NCI-H345 treated with DMSO at 0.1 percent for 48 hours (cell line): ENCODE data around the gene SLC35F6.

Experiments used
- DNase-seq: peaks from one replicate; lab custom pipeline; 2025; ENCODE audit not compliant: unreplicated experiment; lab: John Stamatoyannopoulos, UW

The SLC35F6 gene, protein sequence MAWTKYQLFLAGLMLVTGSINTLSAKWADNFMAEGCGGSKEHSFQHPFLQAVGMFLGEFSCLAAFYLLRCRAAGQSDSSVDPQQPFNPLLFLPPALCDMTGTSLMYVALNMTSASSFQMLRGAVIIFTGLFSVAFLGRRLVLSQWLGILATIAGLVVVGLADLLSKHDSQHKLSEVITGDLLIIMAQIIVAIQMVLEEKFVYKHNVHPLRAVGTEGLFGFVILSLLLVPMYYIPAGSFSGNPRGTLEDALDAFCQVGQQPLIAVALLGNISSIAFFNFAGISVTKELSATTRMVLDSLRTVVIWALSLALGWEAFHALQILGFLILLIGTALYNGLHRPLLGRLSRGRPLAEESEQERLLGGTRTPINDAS

DNA sequence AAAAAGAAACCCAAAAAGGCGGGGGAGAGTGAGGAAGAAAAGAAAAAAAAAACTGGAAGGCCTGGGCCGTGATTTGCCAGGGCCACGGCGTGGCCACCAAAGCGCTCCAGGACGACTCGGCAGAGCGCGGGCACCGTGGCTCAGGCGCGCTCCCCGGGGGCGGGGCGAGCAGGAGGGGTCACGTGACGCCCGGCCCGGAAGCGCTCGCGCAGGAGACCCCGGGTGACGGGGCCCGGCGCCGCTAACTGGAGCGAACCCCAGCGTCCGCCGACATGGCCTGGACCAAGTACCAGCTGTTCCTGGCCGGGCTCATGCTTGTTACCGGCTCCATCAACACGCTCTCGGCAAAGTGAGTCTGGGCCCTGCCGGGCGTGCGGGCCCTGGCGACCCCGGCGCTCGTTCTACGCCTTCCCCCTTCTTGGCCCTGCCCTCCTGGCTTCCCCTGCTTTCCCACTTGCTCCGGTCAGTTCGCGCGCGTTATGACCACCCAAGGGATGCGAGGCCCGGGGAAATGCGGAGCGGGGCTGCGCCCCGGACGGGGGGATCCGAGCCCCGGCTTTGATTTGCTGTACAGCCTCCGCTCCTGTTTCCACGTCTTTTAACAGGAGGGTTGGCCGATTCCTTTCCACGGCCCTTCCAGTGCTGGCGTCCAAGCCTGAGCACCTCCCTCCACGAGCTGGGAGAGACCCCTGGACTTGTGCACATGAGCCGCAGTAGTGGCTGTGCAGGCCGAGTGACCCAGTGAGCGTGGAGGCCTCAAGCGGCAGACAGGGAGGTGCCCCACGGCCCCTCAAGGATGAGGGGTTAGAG lies at the start of gene SLC35F6:
Gene SLC35F6 (plus strand): TSS at position 207 of the 810 bp plus-strand sequence. CDS start 66 bp downstream, at position 273.
- peak; percentile 64 for DNase-seq

DNA sequence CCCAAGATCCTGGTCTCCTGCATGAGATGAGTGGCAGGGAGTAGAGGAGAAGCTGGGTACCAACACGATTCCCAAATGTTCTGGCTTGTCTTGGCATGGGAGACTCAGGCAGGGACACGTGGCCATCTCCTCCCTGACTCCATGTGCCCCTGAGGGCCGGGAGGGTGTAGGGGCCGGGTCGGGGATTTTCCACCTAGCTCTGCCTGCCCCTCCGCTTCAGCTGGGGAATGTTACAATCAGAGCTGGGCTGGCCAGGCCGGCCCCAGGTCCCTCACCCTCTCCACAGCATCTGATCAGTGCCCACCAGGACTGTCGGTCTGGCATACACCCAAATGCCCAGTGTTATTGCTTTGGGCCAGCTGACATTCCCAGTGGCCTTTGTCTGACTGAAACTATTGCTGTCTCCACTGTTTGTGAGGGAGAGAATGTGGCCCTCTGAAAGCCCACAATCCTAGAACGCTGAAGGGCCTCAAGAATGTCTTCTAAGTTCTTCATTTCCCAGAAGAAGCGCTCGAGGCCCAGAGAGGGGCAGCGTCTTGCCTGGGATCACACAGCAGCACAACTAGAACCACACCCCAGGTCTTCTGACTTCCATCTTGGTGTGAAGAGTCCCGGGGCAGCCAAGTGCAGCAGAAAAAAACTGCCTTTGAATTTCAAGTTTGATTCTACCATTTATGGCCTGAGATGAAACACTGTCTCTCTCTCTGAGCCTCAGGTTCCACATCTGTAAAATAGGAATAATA lies 48.4 kb upstream of the SLC35F6 start:
- no peak for DNase-seq

DNA sequence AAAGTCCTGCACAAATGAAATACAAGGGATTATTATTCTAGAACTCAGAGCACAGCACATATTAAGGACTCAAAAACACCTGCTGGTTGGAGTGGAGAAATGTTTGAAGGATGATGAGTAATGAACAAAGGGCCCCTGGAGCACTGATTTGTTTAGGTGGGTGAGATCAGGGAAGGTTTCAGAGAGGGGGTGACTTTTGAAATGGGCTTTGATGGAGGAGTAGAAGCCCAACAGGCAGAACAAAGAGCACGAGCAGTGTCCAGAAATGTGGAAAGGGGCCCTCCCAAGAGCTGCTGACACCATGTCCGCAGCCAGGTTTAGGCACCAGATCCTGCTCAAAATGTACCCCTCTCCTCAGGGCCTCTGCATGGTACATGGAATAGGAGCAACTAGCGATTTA lies 47.7 kb upstream of the SLC35F6 start:
- DNase-seq, result no peak

DNA sequence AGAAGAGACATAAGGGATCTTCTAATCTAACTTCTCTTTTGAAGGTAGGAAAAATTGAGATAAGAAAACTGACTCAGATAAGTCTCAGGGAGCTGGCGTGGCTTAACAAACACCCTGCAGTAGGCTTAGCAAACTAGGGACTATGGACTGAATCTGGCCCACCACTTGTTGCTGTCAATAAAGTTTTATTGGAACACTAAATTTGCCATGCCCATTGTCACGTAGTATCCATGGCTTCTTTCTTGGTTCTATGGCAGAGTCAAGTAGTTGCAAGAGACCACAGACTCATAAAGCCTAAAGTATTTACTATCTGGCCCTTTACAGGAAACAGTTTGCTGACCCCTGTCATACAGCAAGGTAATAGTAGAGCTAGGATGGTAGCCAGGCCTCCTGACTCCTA lies 47.3 kb upstream of the SLC35F6 start:
- no peak for DNase-seq

DNA sequence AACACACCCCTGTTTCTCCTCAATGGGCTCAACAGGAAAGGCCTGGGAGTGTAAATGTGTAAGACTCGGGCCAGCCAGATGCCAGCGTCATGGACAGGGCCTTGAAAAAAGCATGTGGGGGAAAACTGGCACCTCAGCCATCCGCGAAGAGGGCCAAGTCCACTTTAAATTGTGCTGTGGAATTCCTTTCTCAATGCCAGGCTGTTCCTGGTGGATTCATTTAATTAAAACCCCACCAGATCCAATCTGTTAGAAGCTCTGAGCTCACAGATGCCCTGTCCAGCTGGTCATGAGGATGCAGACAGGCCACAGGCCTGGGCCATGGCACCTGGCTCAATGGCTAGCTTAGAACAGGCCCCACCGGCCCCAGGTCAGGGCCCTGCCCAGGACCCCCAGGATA lies 46.7 kb upstream of the SLC35F6 start:
- DNase-seq, result no peak

DNA sequence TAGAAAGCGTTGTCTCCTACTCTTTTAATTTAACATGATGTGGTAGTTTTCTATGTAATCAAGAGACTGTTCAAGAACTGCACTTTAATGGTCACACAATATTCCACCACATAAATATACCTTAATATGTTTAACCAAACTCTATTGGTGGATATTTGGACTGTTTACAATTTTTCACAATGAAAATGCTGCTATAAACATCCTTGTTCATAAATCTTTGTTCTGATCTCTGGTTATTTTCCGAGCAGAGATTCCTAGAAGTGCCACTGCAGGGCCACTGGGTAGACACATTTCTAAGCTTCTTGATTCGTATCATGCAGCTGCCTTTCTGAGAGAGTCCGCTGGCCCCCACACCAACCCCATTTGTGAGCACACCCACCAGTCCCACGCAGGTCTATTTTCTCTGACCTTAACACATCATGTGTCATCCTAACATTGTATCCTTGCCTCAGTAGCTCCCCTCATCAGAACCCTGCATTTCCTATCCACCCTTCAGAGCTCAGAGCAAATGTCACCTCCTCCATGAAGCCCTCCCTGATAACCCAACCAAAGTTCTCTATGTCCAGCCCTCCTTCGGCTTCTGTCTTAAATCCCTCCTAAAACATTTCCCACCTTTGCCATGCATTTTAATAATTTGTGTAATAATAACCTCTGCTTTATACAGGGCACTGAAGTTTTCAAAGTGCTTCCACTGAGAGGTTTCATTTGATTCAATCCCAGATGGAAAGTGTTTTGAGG lies 45.0 kb upstream of the SLC35F6 start:
- no peak for DNase-seq

DNA sequence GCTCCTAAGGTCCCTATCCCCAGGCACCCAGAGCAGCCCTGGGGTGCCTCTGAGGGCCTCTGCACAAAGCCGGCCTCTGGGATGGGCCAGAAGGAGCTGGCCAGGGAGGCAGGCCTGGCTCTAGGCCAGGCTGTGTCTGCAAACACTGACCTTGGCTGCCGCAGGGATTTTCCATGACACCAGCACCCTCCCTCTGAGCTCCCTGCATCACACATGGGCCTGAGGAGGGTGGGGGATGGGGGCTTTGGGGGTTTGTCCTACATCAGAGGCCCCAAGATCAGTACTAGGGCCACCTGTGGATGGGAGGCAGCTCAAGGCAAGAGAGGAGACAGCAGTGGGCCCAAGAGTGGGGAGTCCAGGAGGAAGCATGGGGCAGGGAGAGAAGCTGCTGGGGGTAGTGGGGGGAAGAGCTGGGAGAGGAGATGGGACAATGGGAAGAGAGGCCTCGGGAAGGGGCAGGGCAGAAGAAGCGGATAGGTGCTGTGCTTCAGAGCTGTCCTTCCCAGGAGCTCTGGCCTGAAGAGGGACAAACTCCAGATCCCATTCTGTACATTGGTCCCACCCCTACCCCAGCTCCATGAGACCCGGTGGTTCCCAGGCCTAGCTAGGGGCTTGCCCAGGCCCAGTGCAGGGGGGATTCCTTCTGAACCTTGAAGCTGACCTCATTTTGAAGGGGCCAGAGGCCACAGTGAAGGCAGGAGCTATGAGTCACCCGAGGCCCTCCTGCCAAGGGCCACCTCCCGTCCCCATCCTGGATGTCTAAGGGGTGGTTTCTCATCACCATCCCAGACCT lies 43.6 kb upstream of the SLC35F6 start:
- DNase-seq, result no peak

DNA sequence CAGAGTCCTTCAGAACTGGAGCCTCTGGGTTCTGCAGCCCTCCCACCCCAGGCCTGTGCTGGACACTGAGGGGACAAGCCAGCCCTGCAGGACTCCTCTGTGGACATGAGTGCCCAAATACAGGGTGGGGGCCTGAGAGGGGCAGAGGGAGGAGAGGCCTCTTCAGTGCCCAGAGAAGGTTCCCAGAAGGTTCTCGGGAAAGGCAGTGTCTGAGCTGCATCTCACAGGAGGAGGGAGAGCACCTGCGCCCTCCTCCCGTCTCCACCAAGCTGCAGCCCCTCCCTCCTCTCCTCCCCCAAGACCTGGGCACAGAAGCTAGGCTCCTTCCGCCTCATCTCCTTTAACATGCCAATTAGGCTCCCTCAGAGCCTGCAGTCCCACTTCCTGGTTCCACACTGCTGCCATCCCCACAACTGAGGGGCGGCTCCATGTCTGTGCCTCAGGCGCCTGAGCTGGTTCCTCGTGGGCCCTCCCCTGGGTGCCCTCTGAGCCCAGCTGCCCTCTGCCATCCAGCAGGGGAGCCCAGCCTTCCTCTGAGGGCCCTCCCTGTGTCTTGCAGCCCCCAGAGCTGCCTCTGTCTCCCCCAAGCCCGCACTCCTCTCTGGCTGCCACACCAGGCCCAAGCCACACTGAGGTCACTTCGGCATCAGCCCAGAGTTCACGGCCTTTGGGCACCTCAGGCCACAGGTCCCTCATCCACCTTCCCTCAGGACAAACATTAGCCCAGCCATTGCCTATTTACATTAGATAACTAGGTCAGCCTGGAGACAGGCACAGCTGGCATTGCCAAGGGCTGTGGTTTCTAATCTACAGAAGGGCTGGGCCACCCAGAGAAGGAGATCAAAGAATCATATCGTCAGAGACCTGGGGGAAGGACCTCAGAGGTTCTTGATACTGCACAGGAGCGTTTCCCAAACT lies 42.7 kb upstream of the SLC35F6 start:
- no peak for DNase-seq

DNA sequence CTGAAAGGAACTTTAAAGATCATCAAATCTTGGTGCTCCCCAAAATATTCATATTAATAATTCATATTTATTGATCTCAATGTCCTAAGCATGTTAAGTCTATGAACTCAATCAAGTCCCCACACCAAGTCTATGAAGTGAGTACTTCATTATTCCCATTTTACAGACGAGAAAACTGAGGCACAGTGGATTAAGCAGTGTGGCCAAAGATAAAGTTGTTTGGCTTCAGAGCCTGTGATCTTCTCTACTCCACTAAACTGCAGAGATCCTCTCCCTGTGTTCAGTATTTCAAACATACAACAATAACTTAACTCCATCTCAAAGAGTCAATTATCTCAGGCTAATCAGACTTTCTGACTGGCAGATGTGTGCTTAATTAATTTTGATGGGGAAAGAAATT lies 41.8 kb upstream of the SLC35F6 start:
- DNase-seq, result no peak

DNA sequence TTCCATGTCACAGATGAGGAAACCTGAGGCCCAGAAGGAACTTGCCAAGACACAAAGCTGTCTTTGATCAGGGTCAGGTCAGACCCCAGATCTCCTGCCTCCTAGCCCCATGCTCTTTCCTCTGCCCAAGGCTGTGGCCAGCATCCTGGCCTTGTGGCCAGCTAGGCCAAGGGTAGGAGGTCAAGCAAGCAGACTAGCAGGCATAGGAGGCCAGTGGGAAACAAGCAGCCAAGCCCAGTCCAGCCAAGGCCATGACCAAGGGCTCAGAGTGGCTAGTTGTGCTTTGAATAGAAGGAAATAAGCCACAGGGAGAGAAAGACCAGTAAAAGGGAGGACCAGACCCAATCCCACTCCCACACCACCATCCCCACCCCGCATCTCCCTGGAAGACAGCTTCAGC lies 41.2 kb upstream of the SLC35F6 start:
- DNase-seq, result no peak

DNA sequence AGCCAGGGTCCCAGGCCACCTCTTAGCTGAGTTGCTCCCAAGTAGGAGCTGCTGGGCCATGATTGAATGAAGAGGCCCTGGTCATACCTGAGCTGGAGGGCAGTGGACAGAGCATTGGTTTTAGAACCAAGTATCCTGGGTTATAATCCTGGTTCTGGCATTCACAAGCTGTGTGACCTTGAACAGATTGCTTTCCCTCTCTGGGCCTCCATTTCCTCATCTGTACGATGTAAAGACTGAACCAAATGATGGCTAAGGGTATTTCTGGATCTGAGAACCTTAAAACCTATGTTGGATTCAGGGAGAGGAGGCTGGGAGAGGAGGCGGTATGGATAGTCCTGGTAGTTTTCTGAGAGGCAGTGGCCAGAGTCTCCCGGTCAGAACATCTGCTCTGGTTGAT lies 40.6 kb upstream of the SLC35F6 start:
- no peak for DNase-seq

DNA sequence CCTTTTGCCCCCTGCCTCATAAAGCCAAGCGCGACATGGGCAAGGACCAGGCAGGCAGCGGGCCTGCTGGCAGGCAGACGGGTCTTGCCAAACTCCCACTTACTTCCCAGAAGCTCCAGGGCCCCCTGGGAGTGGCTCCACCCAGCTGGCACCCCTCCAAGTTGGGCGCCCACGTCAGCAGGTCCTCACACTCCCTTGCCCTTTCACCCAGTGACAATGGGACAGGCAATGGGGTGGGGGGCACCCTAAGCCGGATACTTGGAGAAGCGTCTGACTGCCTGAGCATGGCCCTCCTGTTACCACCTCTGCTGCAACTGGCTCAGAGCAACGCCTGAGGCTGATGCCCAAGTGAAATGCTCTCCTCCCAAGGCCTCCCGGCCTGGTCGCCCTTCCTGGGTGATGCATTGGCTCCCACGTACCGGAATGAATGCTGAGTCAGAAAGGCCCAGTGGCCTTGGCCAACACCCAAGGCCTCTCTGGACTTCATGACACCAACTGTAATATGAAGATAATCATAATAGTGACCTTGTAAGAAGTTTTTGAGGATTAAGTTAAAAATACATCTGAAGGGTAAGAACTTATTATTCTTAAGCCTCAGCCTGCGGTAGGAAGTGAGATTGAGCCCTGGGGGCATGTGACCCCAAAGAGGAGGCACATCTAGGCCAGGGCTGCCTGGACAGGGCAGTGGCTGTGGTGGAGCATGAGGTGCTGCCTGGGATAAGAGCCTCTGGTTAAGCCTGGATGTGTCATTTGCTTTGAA lies 39.9 kb upstream of the SLC35F6 start:
- no peak for DNase-seq

DNA sequence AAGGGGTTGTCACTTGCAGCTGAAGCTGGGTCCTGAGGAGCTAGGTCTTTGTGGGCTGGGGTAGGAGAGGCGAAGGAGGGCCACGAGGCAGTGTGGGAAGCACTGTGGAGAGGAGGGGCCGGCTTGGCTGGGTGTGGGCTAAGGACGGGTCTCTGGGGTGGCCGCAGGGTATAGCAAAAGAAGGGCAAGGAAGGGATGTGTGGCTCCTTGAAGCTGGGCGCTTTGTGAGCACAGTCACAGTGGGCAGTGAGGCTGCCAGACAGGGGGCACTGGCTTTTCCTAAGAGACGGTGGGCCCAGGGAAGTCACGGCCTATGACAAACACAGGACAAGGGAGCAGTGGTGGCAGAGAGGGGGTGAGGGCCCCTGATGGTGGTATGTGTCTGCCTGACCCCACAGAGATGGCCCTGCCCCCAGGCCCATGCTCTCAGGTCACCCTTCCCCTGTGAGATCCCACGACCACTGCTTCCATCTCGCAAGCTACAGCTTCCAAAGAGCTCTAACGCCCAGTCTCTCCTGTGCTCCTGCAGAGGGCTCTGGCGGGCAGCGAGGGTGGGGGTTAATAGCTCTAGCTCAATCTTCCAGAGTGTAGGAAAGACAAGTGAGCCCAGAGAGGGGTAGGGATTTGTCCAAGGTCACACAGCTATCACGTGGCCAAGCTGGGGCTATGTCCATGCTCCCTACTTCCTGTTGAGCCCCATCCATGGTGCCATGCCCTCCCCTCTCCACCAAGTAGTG lies 39.1 kb upstream of the SLC35F6 start:
- DNase-seq, result no peak

DNA sequence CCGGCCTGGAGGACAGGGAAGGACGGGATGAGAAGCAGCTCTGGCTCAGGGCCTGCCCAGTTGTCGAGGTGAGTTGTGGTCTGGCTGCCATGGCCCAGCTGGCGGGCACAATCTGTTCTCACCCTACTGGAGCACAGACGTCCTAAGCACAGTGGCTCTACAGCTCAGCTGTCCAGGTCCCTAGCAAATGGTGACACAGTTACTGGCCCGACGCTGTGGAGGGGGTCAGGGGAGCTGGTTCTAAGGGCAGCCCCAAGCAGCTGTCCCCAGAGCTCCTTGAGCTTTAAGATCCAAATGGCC lies 38.6 kb upstream of the SLC35F6 start:
- no peak for DNase-seq

DNA sequence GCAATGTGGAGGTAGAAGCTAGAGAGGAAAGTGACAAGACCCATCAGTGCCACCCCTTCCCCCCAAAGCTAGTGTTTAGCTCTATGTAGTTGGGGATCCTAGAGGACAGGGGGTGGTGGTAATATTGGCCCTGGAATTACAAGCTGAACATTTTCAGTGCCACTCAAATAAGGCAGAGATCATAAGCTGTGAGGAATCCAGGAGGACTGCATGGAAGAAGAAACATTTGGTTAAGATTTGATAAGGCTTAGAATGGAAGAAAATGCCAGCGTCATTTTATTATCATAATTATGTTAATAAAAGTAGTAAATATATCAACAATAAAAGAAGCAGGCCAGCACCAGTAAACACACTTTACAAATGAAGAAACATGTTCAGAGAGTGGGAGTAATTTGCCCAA lies 37.9 kb upstream of the SLC35F6 start:
- no peak for DNase-seq

DNA sequence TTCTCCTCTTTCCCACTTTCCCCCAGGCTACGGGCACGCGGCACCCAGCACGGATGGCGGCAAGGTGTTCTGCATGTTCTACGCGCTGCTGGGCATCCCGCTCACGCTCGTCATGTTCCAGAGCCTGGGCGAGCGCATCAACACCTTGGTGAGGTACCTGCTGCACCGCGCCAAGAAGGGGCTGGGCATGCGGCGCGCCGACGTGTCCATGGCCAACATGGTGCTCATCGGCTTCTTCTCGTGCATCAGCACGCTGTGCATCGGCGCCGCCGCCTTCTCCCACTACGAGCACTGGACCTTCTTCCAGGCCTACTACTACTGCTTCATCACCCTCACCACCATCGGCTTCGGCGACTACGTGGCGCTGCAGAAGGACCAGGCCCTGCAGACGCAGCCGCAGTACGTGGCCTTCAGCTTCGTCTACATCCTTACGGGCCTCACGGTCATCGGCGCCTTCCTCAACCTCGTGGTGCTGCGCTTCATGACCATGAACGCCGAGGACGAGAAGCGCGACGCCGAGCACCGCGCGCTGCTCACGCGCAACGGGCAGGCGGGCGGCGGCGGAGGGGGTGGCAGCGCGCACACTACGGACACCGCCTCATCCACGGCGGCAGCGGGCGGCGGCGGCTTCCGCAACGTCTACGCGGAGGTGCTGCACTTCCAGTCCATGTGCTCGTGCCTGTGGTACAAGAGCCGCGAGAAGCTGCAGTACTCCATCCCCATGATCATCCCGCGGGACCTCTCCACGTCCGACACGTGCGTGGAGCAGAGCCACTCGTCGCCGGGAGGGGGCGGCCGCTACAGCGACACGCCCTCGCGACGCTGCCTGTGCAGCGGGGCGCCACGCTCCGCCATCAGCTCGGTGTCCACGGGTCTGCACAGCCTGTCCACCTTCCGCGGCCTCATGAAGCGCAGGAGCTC lies 36.2 kb upstream of the SLC35F6 start:
- no peak for DNase-seq

DNA sequence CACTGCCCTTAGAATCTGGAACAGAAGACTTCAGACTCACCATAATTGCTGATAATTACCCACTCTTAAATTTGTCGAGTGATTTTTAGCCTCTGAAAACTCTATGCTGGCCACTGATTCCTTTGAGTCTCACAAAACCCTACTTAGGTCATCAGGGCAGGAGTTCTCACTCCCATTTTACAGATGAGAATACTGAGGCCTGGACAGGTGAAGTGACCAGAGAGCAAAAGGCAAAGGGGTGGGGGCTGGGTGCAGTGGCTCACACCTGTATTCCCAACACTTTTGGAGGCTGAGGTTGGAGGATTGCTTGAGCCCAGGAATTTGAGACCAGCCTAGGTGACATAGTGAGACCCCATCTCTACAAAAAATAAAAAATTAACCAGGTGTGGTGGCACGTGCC lies 34.8 kb upstream of the SLC35F6 start:
- DNase-seq, result no peak
